GM19193 (cell line): ENCODE measurements around the gene PHYKPL.

ENCODE experiments used
- POLR2A ChIP-seq: IDR thresholded peaks from 4 replicates; pipeline ENCODE4 v1.6.1; 2011; ENCODE audit not compliant: insufficient read depth, insufficient read length; ENCODE audit errors: extremely low read depth

PHYKPL gene

GRCh38 chr5:178212241-178213002 is 20.2 kb downstream of the PHYKPL start:
- no peak for TF ChIP-seq POLR2A

- TF ChIP-seq POLR2A = peak; percentile 25
Observed at GRCh38 chr5:178211095-178212048, 21.2 kb downstream of the PHYKPL start.

GRCh38 chr5:178210686-178211085 is 21.9 kb downstream of the PHYKPL start:
- no peak for TF ChIP-seq POLR2A

GRCh38 chr5:178210073-178210535 is 22.5 kb downstream of the PHYKPL start:
- TF ChIP-seq POLR2A = peak; percentile 7

GRCh38 chr5:178209334-178210072 is 23.1 kb downstream of the PHYKPL start:
- peak; percentile 23 for TF ChIP-seq POLR2A

GRCh38 chr5:178208540-178209227 is 23.9 kb downstream of the PHYKPL start:
- TF ChIP-seq POLR2A = peak; percentile 26

GRCh38 chr5:178207917-178208280 is 24.7 kb downstream of the PHYKPL start:
- no peak for TF ChIP-seq POLR2A

GRCh38 chr5:178207183-178207916 is 25.3 kb downstream of the PHYKPL start:
- no peak for TF ChIP-seq POLR2A

GRCh38 chr5:178206166-178207101 is 26.2 kb downstream of the PHYKPL start:
- no peak for TF ChIP-seq POLR2A

- no peak for TF ChIP-seq POLR2A
Observed at GRCh38 chr5:178205749-178206047, 26.9 kb downstream of the PHYKPL start.

- TF ChIP-seq POLR2A = no peak
Observed at GRCh38 chr5:178204935-178205748, 27.5 kb downstream of the PHYKPL start.
